HTERT RPE-1 (cell line): Measurements from ENCODE around the gene FBXO28.
"Not testable (repeated sequence)": the region's sequence is repeated elsewhere in the genome, so short reads cannot be mapped to it uniquely, and the experiment has no call there.

Experiments used
- in situ Hi-C: fragments of 300-500 bp; cut with MboI; formaldehyde crosslinking; loops from 4 replicates; pipeline ENCODE4 v1.14.3; 2020; ENCODE audit warnings: low sequenced_read_pairs

The FBXO28 gene

GRCh38 chr1:224113918-224114786, at the start of gene FBXO28:
FBXO28 (plus strand) TSS chr1:224114111; CDS start chr1:224114130, 19 bp downstream.
- in situ Hi-C loops, result no loop called here

GRCh38 chr1:224064150-224064549, 49.8 kb upstream of the FBXO28 start:
- in situ Hi-C loops, result no loop called here

- in situ Hi-C loops, result no loop called here
Observed at GRCh38 chr1:224065455-224065854, 48.5 kb upstream of the FBXO28 start.

- in situ Hi-C loops, result no loop called here
Observed at GRCh38 chr1:224067207-224067606, 46.7 kb upstream of the FBXO28 start.

GRCh38 chr1:224067621-224068457, 46.1 kb upstream of the FBXO28 start:
- in situ Hi-C loops, result no loop called here

- in situ Hi-C loops, result no loop called here
Observed at GRCh38 chr1:224068458-224069072, 45.3 kb upstream of the FBXO28 start.

GRCh38 chr1:224069138-224069537, 44.8 kb upstream of the FBXO28 start:
- in situ Hi-C loops, result no loop called here

- in situ Hi-C loops, result no loop called here
Observed at GRCh38 chr1:224070521-224070920, 43.4 kb upstream of the FBXO28 start.

- in situ Hi-C loops, result no loop called here
Observed at GRCh38 chr1:224076407-224076806, 37.5 kb upstream of the FBXO28 start.

GRCh38 chr1:224079644-224080043, 34.3 kb upstream of the FBXO28 start:
- in situ Hi-C loops, result not testable (repeated sequence)

- in situ Hi-C loops, result no loop called here
Observed at GRCh38 chr1:224080115-224080774, 33.7 kb upstream of the FBXO28 start.

- in situ Hi-C loops, result no loop called here
Observed at GRCh38 chr1:224081604-224082003, 32.3 kb upstream of the FBXO28 start.

GRCh38 chr1:224082146-224082545, 31.8 kb upstream of the FBXO28 start:
- in situ Hi-C loops, result no loop called here

- in situ Hi-C loops, result no loop called here
Observed at GRCh38 chr1:224084867-224085266, 29.0 kb upstream of the FBXO28 start.

- in situ Hi-C loops, result no loop called here
Observed at GRCh38 chr1:224085421-224086108, 28.3 kb upstream of the FBXO28 start.

GRCh38 chr1:224087286-224087794, 26.6 kb upstream of the FBXO28 start:
- in situ Hi-C loops, result no loop called here

GRCh38 chr1:224089583-224089982, 24.3 kb upstream of the FBXO28 start:
- in situ Hi-C loops, result no loop called here

GRCh38 chr1:224090116-224090515, 23.8 kb upstream of the FBXO28 start:
- in situ Hi-C loops, result no loop called here

GRCh38 chr1:224092111-224092510, 21.8 kb upstream of the FBXO28 start:
- in situ Hi-C loops, result no loop called here

GRCh38 chr1:224092601-224093000, 21.3 kb upstream of the FBXO28 start:
- in situ Hi-C loops, result no loop called here
